ENCODE results near the gene SHLD1. TPM values are rescaled to one million over a fixed set of nuclear protein-coding genes. Genes with fewer than 3 reads are reported as not detected.
"Not testable (repeated sequence)": the region's sequence is repeated elsewhere in the genome, so short reads cannot be mapped to it uniquely, and the experiment has no call there.

Gene SHLD1
- total RNA-seq, 2 donors from 2014 or later, result 2.7 to 3.3 TPM

GRCh38 chr20:5731753-5732366 lies 18.3 kb upstream of the SHLD1 start:
- intact Hi-C loops (cut with DNase I), result loop anchor here in 1 of 2 donors (10.0 kb wide), 1 partner anchor 67 kb away; no protein-coding TSS in a partner anchor
- DNase-seq (ENCODE audit: low spot score), result no peak

GRCh38 chr20:5734602-5735001 lies 15.6 kb upstream of the SHLD1 start:
- no peak for DNase-seq (ENCODE audit: low spot score)
- intact Hi-C loops (cut with DNase I), result loop anchor here in 1 of 2 donors (10.0 kb wide), 1 partner anchor 70 kb away; no protein-coding TSS in a partner anchor

GRCh38 chr20:5735845-5736510 lies 14.2 kb upstream of the SHLD1 start:
- no peak for DNase-seq (ENCODE audit: low spot score)
- intact Hi-C loops (cut with DNase I), result loop anchor here in 1 of 2 donors (10.0 kb wide), 1 partner anchor 71 kb away; no protein-coding TSS in a partner anchor

- intact Hi-C loops (cut with DNase I), result loop anchor here in 1 of 2 donors (10.0 kb wide), 1 partner anchor 73 kb away; no protein-coding TSS in a partner anchor
- DNase-seq (ENCODE audit: low spot score), result no peak
Measured at GRCh38 chr20:5737619-5737953, 12.6 kb upstream of the SHLD1 start.

- intact Hi-C loops (cut with DNase I), result loop anchor here in 1 of 2 donors (10.0 kb wide), 1 partner anchor 73 kb away; no protein-coding TSS in a partner anchor
- no peak for DNase-seq (ENCODE audit: low spot score)
Measured at GRCh38 chr20:5737966-5738365, 12.2 kb upstream of the SHLD1 start.

GRCh38 chr20:5740643-5741042 lies 9.6 kb upstream of the SHLD1 start:
- intact Hi-C loops (cut with DNase I); DNase-seq (ENCODE audit: low spot score): not testable (repeated sequence)

- DNase-seq (ENCODE audit: low spot score), result peak; percentile 2
- intact Hi-C loops (cut with DNase I), result no loop called here
Measured at GRCh38 chr20:5741089-5741488, 9.1 kb upstream of the SHLD1 start.

GRCh38 chr20:5742041-5742440 lies 8.2 kb upstream of the SHLD1 start:
- DNase-seq (ENCODE audit: low spot score), result peak; percentile 17
- intact Hi-C loops (cut with DNase I), result no loop called here

GRCh38 chr20:5745416-5746030 lies 4.7 kb upstream of the SHLD1 start:
- intact Hi-C loops (cut with DNase I), result loop anchor here in 1 of 2 donors (1.0 kb wide), 1 partner anchor 15 kb away; no protein-coding TSS in a partner anchor
- peak; percentile 30 for DNase-seq (ENCODE audit: low spot score)

- DNase-seq (ENCODE audit: low spot score), result no peak
- intact Hi-C loops (cut with DNase I), result no loop called here
Measured at GRCh38 chr20:5746064-5746463, 4.1 kb upstream of the SHLD1 start.

GRCh38 chr20:5748246-5748645 lies 2.0 kb upstream of the SHLD1 start:
- DNase-seq (ENCODE audit: low spot score), result no peak
- intact Hi-C loops (cut with DNase I), result no loop called here

- intact Hi-C loops (cut with DNase I); DNase-seq (ENCODE audit: low spot score): not testable (repeated sequence)
Measured at GRCh38 chr20:5749512-5749951, 669 bp upstream of the SHLD1 start.

GRCh38 chr20:5751856-5752255 lies 1.7 kb downstream of the SHLD1 start:
- DNase-seq (ENCODE audit: low spot score), result no peak
- intact Hi-C loops (cut with DNase I), result loop anchor here in 1 of 2 donors (10.0 kb wide), 1 partner anchor 147 kb away; no protein-coding TSS in a partner anchor

- intact Hi-C loops (cut with DNase I), result loop anchor here in 1 of 2 donors (10.0 kb wide), 1 partner anchor 149 kb away; no protein-coding TSS in a partner anchor
- no peak for DNase-seq (ENCODE audit: low spot score)
Measured at GRCh38 chr20:5753814-5754213, 3.6 kb downstream of the SHLD1 start.

GRCh38 chr20:5757949-5758348 lies 7.7 kb downstream of the SHLD1 start:
- intact Hi-C loops (cut with DNase I), result loop anchor here in 1 of 2 donors (10.0 kb wide), 1 partner anchor 153 kb away; no protein-coding TSS in a partner anchor
- no peak for DNase-seq (ENCODE audit: low spot score)

- intact Hi-C loops (cut with DNase I), result no loop called here
- no peak for DNase-seq (ENCODE audit: low spot score)
Measured at GRCh38 chr20:5766085-5766764, 16.0 kb downstream of the SHLD1 start.

- DNase-seq (ENCODE audit: low spot score), result no peak
Measured at GRCh38 chr20:5767493-5768098, 17.4 kb downstream of the SHLD1 start.

GRCh38 chr20:5770231-5770986 lies 20.2 kb downstream of the SHLD1 start:
- intact Hi-C loops (cut with DNase I), result no loop called here
- DNase-seq (ENCODE audit: low spot score), result no peak

More at GRCh38 chr20:5767493-5768098, 17.4 kb downstream of the SHLD1 start:
- intact Hi-C loops (cut with DNase I), result no loop called here
